GM12878 (cell line): Measurements from ENCODE around the gene DUS1L.

ENCODE experiments used
- CHD2 ChIP-seq: IDR thresholded peaks from 2 replicates; pipeline ENCODE4 v1.6.1; 2011; ENCODE audit warnings: low read depth, low read length, improper control_type of control experiment, borderline replicate concordance
- CREB1 ChIP-seq: IDR thresholded peaks from 2 replicates; pipeline ENCODE4 v1.6.1; 2012; ENCODE audit warnings: low read depth, mild to moderate bottlenecking, inconsistent platforms
- EGR1 ChIP-seq, 2 experiments: IDR thresholded peaks; 1 replicate in 1 of 2; 2 replicates in 1 of 2; pipeline ENCODE4 v1.6.1; 2011 to 2012; ENCODE audit warnings: low read depth in 2 of 2, low read length in 2 of 2, borderline replicate concordance in 1 of 2, mild to moderate bottlenecking in 1 of 2, moderate library complexity in 1 of 2
- EP300 ChIP-seq, 2 experiments: fragments of 150-350 bp in 1 of 2; IDR thresholded peaks; 2 replicates each; pipeline ENCODE4 v1.6.1; 2011 to 2012; ENCODE audit warnings: low read depth in 2 of 2, low read length in 2 of 2, borderline replicate concordance in 1 of 2, improper control_type of control experiment in 1 of 2, inconsistent platforms in 1 of 2; ENCODE audit not compliant: control insufficient read depth in 1 of 2
- FOXK2 ChIP-seq: fragments of 450-650 bp; IDR thresholded peaks from 2 replicates; pipeline ENCODE4 v1.6.1; 2017; ENCODE audit warnings: mild to moderate bottlenecking, moderate library complexity
- NBN ChIP-seq: fragments of 450-650 bp; IDR thresholded peaks from 2 replicates; pipeline ENCODE4 v1.6.1; 2016
- POLR2A ChIP-seq: IDR thresholded peaks from 2 replicates; pipeline ENCODE4 v1.6.1; 2011; ENCODE audit warnings: low read depth, mild to moderate bottlenecking, low read length
- POLR2AphosphoS5 ChIP-seq: IDR thresholded peaks from 2 replicates; pipeline ENCODE4 v1.6.1; 2011; ENCODE audit warnings: mild to moderate bottlenecking, low read length, inconsistent platforms
- RFX5 ChIP-seq: IDR thresholded peaks from 2 replicates; pipeline ENCODE4 v1.6.1; 2011; ENCODE audit warnings: low read depth, low read length, improper control_type of control experiment
- SP1 ChIP-seq: IDR thresholded peaks from one replicate; pipeline ENCODE4 v1.6.1; 2011; ENCODE audit warnings: low read depth, low read length
- TF ChIP-seq, protein P1 (sequence below): IDR thresholded peaks from 2 replicates; pipeline ENCODE4 v1.6.1; 2012; ENCODE audit warnings: mild to moderate bottlenecking, low read depth, low read length
- TF ChIP-seq, protein P2 (sequence below): IDR thresholded peaks from 2 replicates; pipeline ENCODE4 v1.6.1; 2011; ENCODE audit warnings: low read depth, mild to moderate bottlenecking, low read length, moderate library complexity, borderline replicate concordance; ENCODE audit errors: extremely low read depth
- TF ChIP-seq, protein P3 (sequence below), 3 experiments: IDR thresholded peaks in 2 of 3; conservative IDR thresholded peaks in 1 of 3; 2 replicates each; pipeline ENCODE4 v1.5.1; 2011; ENCODE audit warnings: low read depth in 3 of 3, low read length in 3 of 3, mild to moderate bottlenecking in 3 of 3, control low read depth in 2 of 3, moderate library complexity in 2 of 3, inconsistent platforms in 1 of 3, mixed read lengths in 1 of 3; ENCODE audit not compliant: control insufficient read depth in 2 of 3, insufficient read depth in 1 of 3; ENCODE audit errors: extremely low read depth in 1 of 3

GRCh38 chr17:82070611-82071010 lies 5.0 kb upstream of the DUS1L start:
- TF ChIP-seq FOXK2 (no peak), POLR2A (no peak), CREB1 (no peak), EP300 (IDR thresholded peaks at IDR 0.05; ENCODE audit: borderline replicate concordance in 1 of 2, control insufficient read depth in 1 of 2, low read depth in 2 of 2, low read length in 2 of 2) (no peak), NBN (no peak), EGR1 (IDR thresholded peaks at IDR 0.05; ENCODE audit: borderline replicate concordance in 1 of 2, low read depth in 2 of 2, low read length in 2 of 2) (no peak), CHD2 (no peak), RFX5 (no peak), SP1 (no peak), POLR2AphosphoS5 (no peak)
- TF ChIP-seq, protein P1, sequence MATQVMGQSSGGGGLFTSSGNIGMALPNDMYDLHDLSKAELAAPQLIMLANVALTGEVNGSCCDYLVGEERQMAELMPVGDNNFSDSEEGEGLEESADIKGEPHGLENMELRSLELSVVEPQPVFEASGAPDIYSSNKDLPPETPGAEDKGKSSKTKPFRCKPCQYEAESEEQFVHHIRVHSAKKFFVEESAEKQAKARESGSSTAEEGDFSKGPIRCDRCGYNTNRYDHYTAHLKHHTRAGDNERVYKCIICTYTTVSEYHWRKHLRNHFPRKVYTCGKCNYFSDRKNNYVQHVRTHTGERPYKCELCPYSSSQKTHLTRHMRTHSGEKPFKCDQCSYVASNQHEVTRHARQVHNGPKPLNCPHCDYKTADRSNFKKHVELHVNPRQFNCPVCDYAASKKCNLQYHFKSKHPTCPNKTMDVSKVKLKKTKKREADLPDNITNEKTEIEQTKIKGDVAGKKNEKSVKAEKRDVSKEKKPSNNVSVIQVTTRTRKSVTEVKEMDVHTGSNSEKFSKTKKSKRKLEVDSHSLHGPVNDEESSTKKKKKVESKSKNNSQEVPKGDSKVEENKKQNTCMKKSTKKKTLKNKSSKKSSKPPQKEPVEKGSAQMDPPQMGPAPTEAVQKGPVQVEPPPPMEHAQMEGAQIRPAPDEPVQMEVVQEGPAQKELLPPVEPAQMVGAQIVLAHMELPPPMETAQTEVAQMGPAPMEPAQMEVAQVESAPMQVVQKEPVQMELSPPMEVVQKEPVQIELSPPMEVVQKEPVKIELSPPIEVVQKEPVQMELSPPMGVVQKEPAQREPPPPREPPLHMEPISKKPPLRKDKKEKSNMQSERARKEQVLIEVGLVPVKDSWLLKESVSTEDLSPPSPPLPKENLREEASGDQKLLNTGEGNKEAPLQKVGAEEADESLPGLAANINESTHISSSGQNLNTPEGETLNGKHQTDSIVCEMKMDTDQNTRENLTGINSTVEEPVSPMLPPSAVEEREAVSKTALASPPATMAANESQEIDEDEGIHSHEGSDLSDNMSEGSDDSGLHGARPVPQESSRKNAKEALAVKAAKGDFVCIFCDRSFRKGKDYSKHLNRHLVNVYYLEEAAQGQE: no peak
- TF ChIP-seq, protein P2, sequence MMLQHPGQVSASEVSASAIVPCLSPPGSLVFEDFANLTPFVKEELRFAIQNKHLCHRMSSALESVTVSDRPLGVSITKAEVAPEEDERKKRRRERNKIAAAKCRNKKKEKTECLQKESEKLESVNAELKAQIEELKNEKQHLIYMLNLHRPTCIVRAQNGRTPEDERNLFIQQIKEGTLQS: no peak
- TF ChIP-seq, protein P3, sequence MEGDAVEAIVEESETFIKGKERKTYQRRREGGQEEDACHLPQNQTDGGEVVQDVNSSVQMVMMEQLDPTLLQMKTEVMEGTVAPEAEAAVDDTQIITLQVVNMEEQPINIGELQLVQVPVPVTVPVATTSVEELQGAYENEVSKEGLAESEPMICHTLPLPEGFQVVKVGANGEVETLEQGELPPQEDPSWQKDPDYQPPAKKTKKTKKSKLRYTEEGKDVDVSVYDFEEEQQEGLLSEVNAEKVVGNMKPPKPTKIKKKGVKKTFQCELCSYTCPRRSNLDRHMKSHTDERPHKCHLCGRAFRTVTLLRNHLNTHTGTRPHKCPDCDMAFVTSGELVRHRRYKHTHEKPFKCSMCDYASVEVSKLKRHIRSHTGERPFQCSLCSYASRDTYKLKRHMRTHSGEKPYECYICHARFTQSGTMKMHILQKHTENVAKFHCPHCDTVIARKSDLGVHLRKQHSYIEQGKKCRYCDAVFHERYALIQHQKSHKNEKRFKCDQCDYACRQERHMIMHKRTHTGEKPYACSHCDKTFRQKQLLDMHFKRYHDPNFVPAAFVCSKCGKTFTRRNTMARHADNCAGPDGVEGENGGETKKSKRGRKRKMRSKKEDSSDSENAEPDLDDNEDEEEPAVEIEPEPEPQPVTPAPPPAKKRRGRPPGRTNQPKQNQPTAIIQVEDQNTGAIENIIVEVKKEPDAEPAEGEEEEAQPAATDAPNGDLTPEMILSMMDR (IDR thresholded peaks at IDR 0.05 in 2 of 3, conservative IDR thresholded peaks at IDR 0.05 in 1 of 3; ENCODE audit: control insufficient read depth in 2 of 3, extremely low read depth in 1 of 3, insufficient read depth in 1 of 3, low read depth in 3 of 3, low read length in 3 of 3): no peak
